Adrenal gland (tissue), 5 donors: ENCODE results near the gene GPATCH2.

ENCODE experiments used
- POLR2A ChIP-seq, 2 donors: fragments of 450-650 bp; IDR thresholded peaks; one replicate each; pipeline ENCODE4 v1.6.1; 2017; ENCODE audit warnings: antibody characterized with exemption in 2 of 2, mild to moderate bottlenecking in 2 of 2, moderate library complexity in 1 of 2
- TF ChIP-seq, protein P1 (sequence below), 6 experiments: fragments of 450-650 bp in 4 of 6; fragments of 200-600 bp in 2 of 6; sonication (generic) in 1 of 6; IDR thresholded peaks; 1 replicate in 5 of 6; 2 replicates in 1 of 6; pipeline versions ENCODE4 v1.5.1 to v1.8.0; 2016 to 2021; ENCODE audit warnings: antibody characterized with exemption in 6 of 6, mild to moderate bottlenecking in 2 of 6, moderate library complexity in 1 of 6
- donor health status: DM: no; HTN: no; CAD: no.

DNA sequence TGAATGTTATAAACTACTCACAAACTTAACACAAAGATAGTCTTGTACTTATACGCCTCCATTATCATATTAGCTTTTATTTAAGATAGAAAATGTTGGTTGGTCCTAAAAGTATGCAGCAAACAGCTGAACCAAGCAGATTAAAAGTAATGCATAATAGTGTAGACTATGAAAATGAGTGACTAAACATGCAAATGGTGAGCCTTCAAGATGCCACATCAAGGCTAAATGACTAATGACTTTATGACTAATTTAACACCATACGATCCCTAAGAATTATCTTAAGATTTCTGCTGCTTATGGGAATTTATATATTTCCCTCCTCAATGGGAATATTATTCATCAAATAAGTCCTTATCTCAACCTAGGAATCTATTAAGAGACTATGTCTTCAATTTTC, 4.6 kb downstream of the GPATCH2 start:
- TF ChIP-seq, protein P1, sequence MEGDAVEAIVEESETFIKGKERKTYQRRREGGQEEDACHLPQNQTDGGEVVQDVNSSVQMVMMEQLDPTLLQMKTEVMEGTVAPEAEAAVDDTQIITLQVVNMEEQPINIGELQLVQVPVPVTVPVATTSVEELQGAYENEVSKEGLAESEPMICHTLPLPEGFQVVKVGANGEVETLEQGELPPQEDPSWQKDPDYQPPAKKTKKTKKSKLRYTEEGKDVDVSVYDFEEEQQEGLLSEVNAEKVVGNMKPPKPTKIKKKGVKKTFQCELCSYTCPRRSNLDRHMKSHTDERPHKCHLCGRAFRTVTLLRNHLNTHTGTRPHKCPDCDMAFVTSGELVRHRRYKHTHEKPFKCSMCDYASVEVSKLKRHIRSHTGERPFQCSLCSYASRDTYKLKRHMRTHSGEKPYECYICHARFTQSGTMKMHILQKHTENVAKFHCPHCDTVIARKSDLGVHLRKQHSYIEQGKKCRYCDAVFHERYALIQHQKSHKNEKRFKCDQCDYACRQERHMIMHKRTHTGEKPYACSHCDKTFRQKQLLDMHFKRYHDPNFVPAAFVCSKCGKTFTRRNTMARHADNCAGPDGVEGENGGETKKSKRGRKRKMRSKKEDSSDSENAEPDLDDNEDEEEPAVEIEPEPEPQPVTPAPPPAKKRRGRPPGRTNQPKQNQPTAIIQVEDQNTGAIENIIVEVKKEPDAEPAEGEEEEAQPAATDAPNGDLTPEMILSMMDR (IDR thresholded peaks at IDR 0.05) = no peak
- TF ChIP-seq POLR2A (IDR thresholded peaks at IDR 0.05) = no peak
